Activated T-helper 2 cell treated with anti-CD3 and anti-CD28 coated beads, Interferon-gamma antibody, Interleukin-2, Interleukin-4, amounts not matched to agents 10 μg/mL and 5 μg/mL and 100 μg/mL, durations not matched to agents 14 hours and 24 hours and 36 hours (primary cell): ENCODE data around the gene FAM20A. TPM values are rescaled to one million over a fixed set of nuclear protein-coding genes. Genes with fewer than 3 reads are reported as not detected.

Source experiments
- DNase-seq: peaks from one replicate; pipeline ENCODE4 v3.0.0; 2021; ENCODE audit warnings: low spot score
- H3K27ac Mint-ChIP-seq: one replicate; pipeline ENCODE4 v1.8.0; 2021; ENCODE audit warnings: mixed read lengths
- H3K27me3 Mint-ChIP-seq: one replicate; pipeline ENCODE4 v1.8.0; 2021; ENCODE audit warnings: low read depth, mixed read lengths
- H3K36me3 Mint-ChIP-seq: one replicate; pipeline ENCODE4 v1.8.0; 2021; ENCODE audit warnings: low read depth, mixed read lengths
- H3K4me1 Mint-ChIP-seq: one replicate; pipeline ENCODE4 v1.8.0; 2021; ENCODE audit warnings: low read depth, mixed read lengths
- H3K4me3 Mint-ChIP-seq: one replicate; pipeline ENCODE4 v1.8.0; 2021; ENCODE audit warnings: low read depth, mild to moderate bottlenecking, moderate library complexity, mixed read lengths
- H3K9me3 Mint-ChIP-seq: one replicate; pipeline ENCODE4 v1.8.0; 2021; ENCODE audit warnings: mixed read lengths
- intact Hi-C: fragments of 100-400 bp; cut with micrococcal nuclease; formaldehyde crosslinking; loops from one replicate; pipeline ENCODE4 v1.15.1; 2023
- total RNA-seq: library from RNA; stranded (reverse); gene quantifications from 2 replicates; pipeline ENCODE4 v1.2.3, GENCODE V29; 2022

The FAM20A gene
- total RNA-seq: not detected in 2 replicates

GRCh38 chr17:68600931-68601564, at the start of gene FAM20A:
TSS of gene FAM20A (minus strand) at chr17:68601367. CDS start at chr17:68600666, 701 bp downstream.
- no peak for DNase-seq
- Mint-ChIP-seq H3K4me1 (peaks cover 2% of the 10 kb centered on the region), H3K4me3 (no peak within 1 kb of the TSS), H3K9me3 (no peaks in the 10 kb centered on the region), H3K27me3 (peaks cover 69% of the 10 kb centered on the region), H3K27ac (no peak within 1 kb of the TSS), H3K36me3 (no peaks in the 10 kb centered on the region)
- intact Hi-C loops: no loop called here

- Mint-ChIP-seq H3K36me3 (no peaks in the 10 kb centered on the region), H3K9me3 (no peaks in the 10 kb centered on the region), H3K4me1 (no peaks in the 10 kb centered on the region), H3K27ac (no peak overlapping the region), H3K27me3 (peaks cover 7% of the 10 kb centered on the region), H3K4me3 (no peak overlapping the region)
- intact Hi-C loops: no loop called here
- no peak for DNase-seq
Observed at GRCh38 chr17:68649324-68649723, 48.2 kb upstream of the FAM20A start.

DNA sequence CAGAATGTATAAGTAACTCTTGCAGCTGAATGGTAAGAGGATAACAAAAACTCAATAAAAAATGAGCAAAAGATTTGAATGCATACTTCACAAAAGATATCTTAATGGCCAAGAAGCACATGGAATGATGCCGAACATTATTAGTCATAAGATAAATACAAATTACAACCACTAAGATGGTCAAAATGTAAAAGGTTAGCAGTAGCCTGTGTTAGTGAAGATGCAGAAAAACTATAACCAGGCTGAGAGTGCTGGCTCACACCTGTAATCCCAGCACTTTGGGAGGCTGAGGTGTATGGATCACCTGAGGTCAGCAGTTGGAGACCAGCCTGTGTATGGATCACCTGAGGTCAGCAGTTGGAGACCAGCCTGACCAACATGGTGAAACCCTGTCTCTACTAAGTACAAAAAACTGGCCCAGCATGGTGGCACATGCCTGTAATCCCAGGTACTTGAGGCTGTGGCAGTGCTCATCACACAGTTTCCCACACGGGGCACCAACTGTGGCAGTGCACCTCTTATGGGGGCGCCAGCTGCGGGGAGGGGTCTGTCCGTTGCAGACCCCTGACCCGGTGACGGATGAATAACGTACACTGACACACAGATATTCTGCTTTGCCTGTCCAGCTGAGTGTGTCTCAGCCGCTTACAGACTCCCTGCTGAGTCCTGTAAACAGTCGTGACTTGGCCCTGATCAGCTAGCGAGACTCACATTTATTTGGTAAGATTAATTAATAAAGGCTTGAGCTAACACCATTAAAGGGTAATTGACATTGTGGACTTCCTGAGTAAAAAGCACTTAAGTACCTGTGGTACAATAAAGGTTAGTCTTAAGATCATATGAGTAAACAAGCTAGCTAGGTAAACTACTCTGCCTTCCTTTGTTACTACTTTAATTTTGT, 45.7 kb upstream of the FAM20A start:
- Mint-ChIP-seq H3K27ac (no peak overlapping the region), H3K36me3 (no peaks in the 10 kb centered on the region), H3K9me3 (no peaks in the 10 kb centered on the region), H3K4me1 (no peaks in the 10 kb centered on the region), H3K4me3 (no peak overlapping the region), H3K27me3 (peaks cover 9% of the 10 kb centered on the region)
- no peak for DNase-seq
- intact Hi-C loops: no loop called here

- no peak overlapping the region for H3K4me3 Mint-ChIP-seq
- H3K27ac Mint-ChIP-seq: no peak overlapping the region
- peaks cover 9% of the 10 kb centered on the region for H3K27me3 Mint-ChIP-seq
- H3K36me3 Mint-ChIP-seq: no peaks in the 10 kb centered on the region
- no peaks in the 10 kb centered on the region for H3K9me3 Mint-ChIP-seq
- no peaks in the 10 kb centered on the region for H3K4me1 Mint-ChIP-seq
- DNase-seq: no peak
- intact Hi-C loops: no loop called here
Observed at GRCh38 chr17:68642118-68642412, 40.9 kb upstream of the FAM20A start.

- Mint-ChIP-seq H3K4me3 (no peak overlapping the region), H3K9me3 (no peaks in the 10 kb centered on the region), H3K36me3 (no peaks in the 10 kb centered on the region), H3K27ac (no peak overlapping the region), H3K4me1 (no peaks in the 10 kb centered on the region), H3K27me3 (peaks cover 9% of the 10 kb centered on the region)
- intact Hi-C loops: no loop called here
- no peak for DNase-seq
Observed at GRCh38 chr17:68641276-68642117, 40.3 kb upstream of the FAM20A start.

DNA sequence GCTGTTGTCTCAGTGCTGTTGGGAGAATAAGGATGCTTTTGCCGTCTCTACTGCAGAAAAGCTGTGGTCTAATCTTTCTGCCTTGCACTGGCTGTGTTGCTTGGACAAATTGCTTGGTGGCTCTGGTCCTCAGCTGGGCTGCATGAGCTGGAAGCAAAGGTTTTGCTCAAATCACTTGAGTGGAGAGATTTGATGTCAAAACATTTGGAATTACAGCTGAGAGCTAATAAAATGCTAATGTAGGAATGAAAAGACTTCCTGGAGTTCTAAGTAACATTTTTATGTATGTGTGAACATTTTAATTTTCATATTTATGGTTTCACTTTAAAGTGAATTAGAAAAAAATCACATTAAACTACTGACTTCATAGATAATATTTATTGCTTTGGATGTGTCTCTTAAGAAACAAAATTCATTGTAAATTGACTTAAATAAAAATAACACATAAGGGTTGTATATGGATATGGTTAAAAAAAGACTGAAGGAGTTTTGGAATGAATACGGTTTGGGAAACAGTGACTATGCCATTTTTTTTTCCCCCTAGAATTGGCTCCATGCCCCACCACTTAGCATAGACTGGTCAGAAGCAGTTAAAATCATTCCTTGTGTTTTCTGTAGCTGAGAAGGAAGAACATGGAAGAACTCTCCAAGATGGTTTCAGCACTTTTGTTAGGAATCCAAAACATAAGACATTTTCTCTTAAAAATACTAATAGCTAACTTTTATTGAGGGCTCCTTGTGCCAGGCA, 39.2 kb upstream of the FAM20A start:
- Mint-ChIP-seq H3K36me3 (no peaks in the 10 kb centered on the region), H3K4me3 (no peak overlapping the region), H3K27ac (no peak overlapping the region), H3K9me3 (no peaks in the 10 kb centered on the region), H3K27me3 (peaks cover 6% of the 10 kb centered on the region), H3K4me1 (no peaks in the 10 kb centered on the region)
- no peak for DNase-seq
- intact Hi-C loops: no loop called here

- H3K9me3 Mint-ChIP-seq: no peaks in the 10 kb centered on the region
- no peaks in the 10 kb centered on the region for H3K27me3 Mint-ChIP-seq
- intact Hi-C loops: no loop called here
- no peak for DNase-seq
- H3K4me3 Mint-ChIP-seq: no peak overlapping the region
- H3K27ac Mint-ChIP-seq: no peak overlapping the region
- H3K36me3 Mint-ChIP-seq: no peaks in the 10 kb centered on the region
- no peaks in the 10 kb centered on the region for H3K4me1 Mint-ChIP-seq
Observed at GRCh38 chr17:68634345-68634876, 33.2 kb upstream of the FAM20A start.

- Mint-ChIP-seq H3K27me3 (peaks cover 4% of the 10 kb centered on the region), H3K27ac (no peak overlapping the region), H3K4me3 (no peak overlapping the region), H3K9me3 (no peaks in the 10 kb centered on the region), H3K36me3 (no peaks in the 10 kb centered on the region), H3K4me1 (no peaks in the 10 kb centered on the region)
- intact Hi-C loops: no loop called here
- no peak for DNase-seq
Observed at GRCh38 chr17:68628576-68628957, 27.4 kb upstream of the FAM20A start.

DNA sequence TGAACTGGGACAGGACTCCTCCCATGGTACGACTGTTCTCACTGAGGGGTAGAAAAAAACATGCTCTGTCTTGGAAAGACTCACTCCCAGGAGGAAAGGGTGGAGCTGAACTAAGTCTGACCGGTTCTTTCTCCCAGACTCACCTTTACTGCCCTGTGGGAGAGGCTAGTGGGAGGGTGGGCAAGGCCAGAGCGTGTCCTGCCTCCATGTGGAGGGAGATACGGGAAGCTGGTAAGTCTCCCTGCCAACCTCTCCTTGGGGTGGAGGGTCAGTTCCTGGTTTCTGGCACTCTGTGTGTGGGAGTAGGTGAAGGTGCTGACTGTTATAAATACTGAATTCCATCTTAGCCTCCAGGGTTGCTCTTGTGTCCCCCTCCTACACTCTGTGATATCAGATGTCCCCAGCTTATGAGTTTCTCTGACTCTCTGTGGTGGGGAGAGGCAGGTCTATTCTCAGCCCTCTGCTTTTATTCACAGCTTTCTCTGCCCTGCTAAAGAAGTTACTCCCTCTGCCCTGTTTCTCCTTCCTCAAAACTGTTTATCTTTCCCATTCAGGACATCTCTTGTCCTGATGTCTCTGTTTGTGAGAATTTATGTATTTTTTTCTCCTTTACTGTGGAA, 26.9 kb upstream of the FAM20A start:
- intact Hi-C loops: no loop called here

GRCh38 chr17:68624381-68624780, 23.2 kb upstream of the FAM20A start:
- H3K4me1 Mint-ChIP-seq: no peaks in the 10 kb centered on the region
- no peak overlapping the region for H3K4me3 Mint-ChIP-seq
- intact Hi-C loops: no loop called here
- peaks cover 13% of the 10 kb centered on the region for H3K27me3 Mint-ChIP-seq
- H3K36me3 Mint-ChIP-seq: no peaks in the 10 kb centered on the region
- no peaks in the 10 kb centered on the region for H3K9me3 Mint-ChIP-seq
- DNase-seq: no peak
- H3K27ac Mint-ChIP-seq: no peak overlapping the region

More for the DNA sequence above, 26.9 kb upstream of the FAM20A start:
- Mint-ChIP-seq H3K4me1 (no peaks in the 10 kb centered on the region), H3K9me3 (no peaks in the 10 kb centered on the region), H3K27me3 (peaks cover 4% of the 10 kb centered on the region), H3K4me3 (no peak overlapping the region), H3K36me3 (no peaks in the 10 kb centered on the region), H3K27ac (no peak overlapping the region)
- DNase-seq: no peak

DNA sequence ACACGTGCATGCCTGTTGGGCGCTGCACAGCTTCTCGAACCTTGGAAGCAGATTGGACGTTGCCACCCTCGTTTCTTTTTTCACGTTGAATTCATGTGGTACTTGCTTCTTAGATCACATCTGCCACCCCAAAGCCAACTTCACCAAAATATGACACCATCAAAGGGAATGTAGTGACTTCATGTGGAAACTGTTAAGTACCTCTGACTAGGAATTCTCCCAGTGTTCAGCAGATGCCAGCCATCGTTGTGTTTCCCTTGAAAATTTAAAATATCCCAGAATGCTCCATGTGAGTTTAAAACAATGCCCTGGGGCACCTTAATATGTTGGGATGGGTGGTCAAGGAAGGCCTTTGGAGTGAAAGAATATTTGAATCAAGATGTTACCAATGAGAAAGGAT, 22.6 kb upstream of the FAM20A start:
- H3K36me3 Mint-ChIP-seq: no peaks in the 10 kb centered on the region

GRCh38 chr17:68622423-68622822, 21.3 kb upstream of the FAM20A start:
- Mint-ChIP-seq H3K27ac (no peak overlapping the region), H3K4me1 (no peaks in the 10 kb centered on the region), H3K27me3 (peaks cover 16% of the 10 kb centered on the region), H3K9me3 (no peaks in the 10 kb centered on the region), H3K36me3 (no peaks in the 10 kb centered on the region), H3K4me3 (no peak overlapping the region)
- no peak for DNase-seq
- intact Hi-C loops: no loop called here

More for the DNA sequence above, 22.6 kb upstream of the FAM20A start:
- DNase-seq: no peak
- Mint-ChIP-seq H3K27ac (no peak overlapping the region), H3K4me3 (no peak overlapping the region), H3K9me3 (no peaks in the 10 kb centered on the region), H3K27me3 (peaks cover 17% of the 10 kb centered on the region), H3K4me1 (no peaks in the 10 kb centered on the region)
- intact Hi-C loops: no loop called here
